ENCODE results near the gene PTPRR. TPM values are rescaled to one million over a fixed set of nuclear protein-coding genes. Genes with fewer than 3 reads are reported as not detected.
A peak's percentile ranks its signal among the peaks of the same experiment; 100 is the strongest.

PTPRR gene
- total RNA-seq, 1 donor from 2014 or later: 1.2 TPM

GRCh38 chr12:70640901-70641300 is 279.6 kb downstream of the PTPRR start:
- DNase-seq: peak; percentile 22

- no peak for DNase-seq
Observed at GRCh38 chr12:70639535-70639934, 281.0 kb downstream of the PTPRR start.

- DNase-seq: no peak
Observed at GRCh38 chr12:70638639-70639360, 281.7 kb downstream of the PTPRR start.

GRCh38 chr12:70637303-70638085 is 283.0 kb downstream of the PTPRR start, which contains the start of gene PTPRB:
TSS of gene PTPRB (minus strand) at chr12:70637429. CDS start at chr12:70637395, 34 bp downstream.
- DNase-seq: no peak

- no peak for DNase-seq
Observed at GRCh38 chr12:70635755-70636154, 284.8 kb downstream of the PTPRR start.

- DNase-seq: no peak
Observed at GRCh38 chr12:70628701-70629480, 291.6 kb downstream of the PTPRR start.

- no peak for DNase-seq
Observed at GRCh38 chr12:70627677-70628076, 292.9 kb downstream of the PTPRR start.

GRCh38 chr12:70626180-70626579 is 294.4 kb downstream of the PTPRR start:
- DNase-seq: no peak

GRCh38 chr12:70619471-70620152 is 300.9 kb downstream of the PTPRR start:
- no peak for DNase-seq

GRCh38 chr12:70618371-70618770 is 302.2 kb downstream of the PTPRR start:
- DNase-seq: no peak

- no peak for DNase-seq
Observed at GRCh38 chr12:70617450-70617849, 303.1 kb downstream of the PTPRR start.

GRCh38 chr12:70615174-70615866 is 305.2 kb downstream of the PTPRR start:
- DNase-seq: peak; percentile 47

- peak; percentile 36 for DNase-seq
Observed at GRCh38 chr12:70609739-70610491, 310.6 kb downstream of the PTPRR start.

GRCh38 chr12:70609203-70609602 is 311.3 kb downstream of the PTPRR start:
- no peak for DNase-seq

GRCh38 chr12:70608184-70608583 is 312.4 kb downstream of the PTPRR start:
- no peak for DNase-seq

GRCh38 chr12:70607107-70607506 is 313.4 kb downstream of the PTPRR start:
- DNase-seq: no peak

GRCh38 chr12:70605976-70606375 is 314.6 kb downstream of the PTPRR start:
- no peak for DNase-seq

- DNase-seq: no peak
Observed at GRCh38 chr12:70604662-70605061, 315.9 kb downstream of the PTPRR start.

GRCh38 chr12:70603044-70603443 is 317.5 kb downstream of the PTPRR start:
- DNase-seq: no peak

GRCh38 chr12:70598467-70599193 is 321.9 kb downstream of the PTPRR start:
- DNase-seq: peak; percentile 13
